GM19324 (cell line): Measurements from ENCODE around the gene NOP56.

Experiments used
- ATAC-seq: cut with Tn5 transposase; IDR thresholded peaks from one replicate; pipeline ENCODE4 v1.9.1; 2021; ENCODE audit warnings: mild to moderate bottlenecking, moderate library complexity; ENCODE audit not compliant: unreplicated experiment, low FRiP score

Gene NOP56

DNA sequence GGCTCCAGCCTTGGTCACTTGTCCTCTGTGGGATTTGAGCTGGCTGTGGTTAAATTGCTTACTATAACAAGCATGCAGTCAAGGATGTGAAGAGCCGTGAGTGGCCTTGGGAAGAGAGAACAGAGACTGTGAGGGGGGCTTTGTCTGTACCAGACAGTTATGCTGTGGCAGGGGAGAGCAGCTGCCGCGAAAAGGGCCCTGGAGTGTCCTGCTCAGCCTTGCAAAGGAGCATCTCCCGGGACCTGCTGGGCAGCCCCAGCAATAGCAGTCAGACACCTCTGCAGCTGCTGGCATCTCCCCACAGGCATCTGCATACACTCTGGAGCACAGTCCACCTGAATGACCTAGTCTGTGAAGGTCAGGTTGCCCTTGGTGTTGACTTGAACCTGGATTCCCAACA lies 46.5 kb downstream of the NOP56 start:
- no peak for ATAC-seq

GRCh38 chr20:2699775-2700413 lies 47.5 kb downstream of the NOP56 start:
- ATAC-seq = no peak

DNA sequence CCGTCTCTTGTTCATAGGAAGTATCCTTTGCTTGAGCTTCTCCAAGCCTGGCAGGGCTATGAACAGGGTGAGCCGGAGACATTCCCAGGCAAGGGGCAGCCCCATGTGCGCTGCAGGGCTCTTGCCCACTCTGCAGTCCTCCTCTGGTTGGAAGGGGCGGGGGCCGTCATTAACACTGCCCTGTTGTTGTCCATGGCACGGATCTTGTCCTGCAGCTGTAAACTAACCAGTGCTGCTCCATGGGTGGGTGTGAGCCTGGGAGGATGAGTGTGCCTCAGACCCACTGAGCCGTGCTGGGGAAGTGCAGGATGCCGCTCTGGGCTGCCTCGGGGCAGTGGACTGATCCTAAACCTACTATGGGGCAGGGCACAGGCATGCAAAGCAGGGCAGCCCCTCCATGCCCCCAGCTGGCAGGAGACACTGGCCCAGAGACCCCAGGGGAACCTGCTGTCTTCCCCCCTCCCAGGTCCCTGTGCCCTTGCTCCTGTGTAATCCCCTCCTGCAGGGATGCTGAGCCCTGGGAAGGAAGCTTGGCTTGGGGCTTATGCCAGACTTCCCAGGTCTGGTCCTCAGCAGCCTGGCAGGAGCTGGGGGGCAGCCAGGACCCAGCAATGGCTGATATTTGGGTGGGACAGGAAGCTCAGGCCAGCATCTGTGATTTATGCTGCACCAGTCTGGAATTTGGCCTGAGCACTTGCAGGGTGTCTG lies 48.6 kb downstream of the NOP56 start:
- no peak for ATAC-seq

GRCh38 chr20:2701671-2702081 lies 49.2 kb downstream of the NOP56 start:
- ATAC-seq = no peak

DNA sequence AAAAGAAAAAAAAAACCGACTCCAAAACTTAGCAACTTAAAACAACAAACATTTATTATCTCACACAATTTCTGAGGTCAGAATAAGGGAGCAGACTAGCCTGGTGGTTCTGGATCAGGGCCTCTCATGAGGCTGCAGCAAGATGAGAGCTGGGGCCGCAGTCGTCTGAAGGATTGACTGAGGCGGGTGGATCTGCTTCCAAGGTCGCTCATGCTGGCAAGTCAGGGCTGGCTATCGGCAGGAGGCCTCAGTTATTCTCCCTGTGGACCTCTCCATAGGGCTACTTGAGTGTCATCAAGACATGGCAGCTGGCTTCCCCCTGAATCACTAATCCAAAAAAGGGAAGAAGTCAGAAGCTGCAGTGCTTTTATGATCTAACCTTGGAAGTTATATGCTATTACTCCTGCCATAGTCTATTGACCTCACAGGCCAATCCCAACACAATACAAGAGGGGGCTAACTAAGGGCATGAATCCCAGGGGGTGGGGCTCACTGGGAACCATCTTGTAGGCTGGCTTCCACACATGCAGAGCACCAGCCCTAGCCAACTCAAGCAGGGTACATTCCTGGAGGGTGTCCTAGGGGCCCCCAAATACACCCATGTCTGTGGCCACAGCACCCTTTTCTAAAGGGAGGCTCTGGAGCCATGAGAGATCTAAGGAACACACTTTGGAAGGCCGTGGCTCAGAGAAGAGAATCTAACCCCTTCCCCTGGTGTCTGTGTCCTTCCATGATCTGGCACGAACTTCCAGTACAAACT lies 51.5 kb downstream of the NOP56 start:
- no peak for ATAC-seq

DNA sequence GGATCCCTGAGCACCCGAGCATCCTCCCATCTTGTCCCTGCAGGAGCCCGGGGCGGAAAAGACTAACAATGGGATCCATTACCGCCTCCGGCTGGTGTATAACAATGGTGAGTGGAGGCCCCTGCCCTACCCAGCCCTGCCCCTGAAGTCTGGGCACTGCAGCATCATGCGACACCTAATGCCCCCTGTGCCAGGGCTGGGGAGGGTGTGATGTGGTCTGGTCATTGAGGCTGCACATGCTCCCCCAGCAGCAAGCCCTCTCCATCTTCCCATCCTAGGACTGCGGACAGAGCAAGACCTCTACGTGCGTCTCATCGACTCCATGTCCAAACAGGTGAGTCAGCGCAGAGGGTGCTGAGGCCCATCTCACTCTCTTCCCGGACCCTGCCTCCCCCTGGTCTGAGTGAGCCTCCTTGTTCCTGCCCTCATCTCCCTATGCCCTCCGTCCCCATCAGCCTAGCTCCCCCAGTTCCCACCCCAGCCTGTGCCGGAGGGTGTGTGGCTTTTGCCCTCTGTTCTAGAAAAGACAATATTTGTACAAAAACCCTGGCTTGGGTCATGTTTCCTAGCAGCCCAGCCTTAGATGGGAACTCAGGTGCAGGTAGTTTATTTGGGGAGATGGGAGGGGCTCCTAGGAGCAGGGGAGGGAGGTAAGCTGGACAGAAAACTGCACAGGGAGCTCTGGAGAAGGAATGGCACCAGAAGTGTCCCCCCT lies 53.7 kb downstream of the NOP56 start:
- ATAC-seq = no peak

GRCh38 chr20:2706688-2707352 lies 54.4 kb downstream of the NOP56 start:
- no peak for ATAC-seq

- ATAC-seq = no peak
Measured at GRCh38 chr20:2707353-2708072, 55.1 kb downstream of the NOP56 start.
